ENCODE results near the gene DOK5.

DNA sequence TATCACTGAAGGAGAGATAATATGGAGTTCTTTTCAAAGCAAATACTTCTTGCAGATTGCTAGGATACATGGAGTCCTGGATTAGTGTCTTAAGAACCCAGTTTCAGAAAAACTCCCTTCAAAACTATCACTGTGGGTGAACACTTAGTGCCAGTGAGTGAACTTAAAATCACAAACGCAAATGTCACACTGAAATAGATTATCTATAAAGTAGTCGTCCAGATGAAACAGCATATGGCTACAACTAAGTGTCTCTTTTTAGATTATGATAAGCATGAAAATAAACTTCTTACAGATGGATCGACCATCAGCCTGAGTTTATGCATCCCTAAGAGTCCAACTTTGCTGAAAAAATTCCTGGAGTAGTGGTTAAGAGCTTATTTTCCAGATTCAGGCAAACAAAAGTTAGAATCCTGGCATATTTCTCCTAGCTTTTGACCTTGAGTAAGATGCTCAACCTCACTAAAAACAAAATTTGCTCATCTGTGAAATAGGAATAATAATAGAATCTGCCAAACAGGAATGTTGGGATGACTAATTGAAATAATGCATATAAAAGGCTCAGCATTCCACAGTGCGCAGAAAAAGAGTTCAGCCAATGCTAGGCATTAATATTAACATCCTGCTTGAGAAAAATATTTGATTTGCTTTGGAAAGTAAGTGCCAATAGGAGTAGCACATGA, 70.4 kb downstream of the DOK5 start:
- no peak for TF ChIP-seq CTCF (IDR thresholded peaks at IDR 0.05; ENCODE audit: insufficient read depth, low read length, poor library complexity, severe bottlenecking)
- TF ChIP-seq EZH2phosphoT487 (conservative IDR thresholded peaks at IDR 0.05; ENCODE audit: low read length) = no peak

Data from SU-DHL-6 (cell line).